ENCODE data around the gene TBCD.

DNA sequence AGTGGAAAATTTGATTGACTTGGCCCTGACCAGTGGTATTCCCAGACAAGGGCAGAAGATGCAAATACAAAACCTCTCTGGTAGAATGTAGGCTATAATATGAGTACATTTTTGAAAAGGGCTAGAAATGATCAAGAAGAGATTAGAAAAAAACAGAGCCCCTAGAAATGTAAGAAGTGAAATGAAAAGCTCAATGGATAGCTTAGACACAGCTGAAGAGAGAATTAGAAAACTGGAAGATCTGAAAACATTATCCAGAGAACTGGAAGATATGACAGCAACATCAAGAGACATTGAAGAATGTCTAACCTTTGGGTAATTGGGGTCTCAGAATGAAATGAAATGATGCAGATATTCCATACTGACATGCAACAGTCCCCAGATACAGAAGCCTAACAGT lies 193.1 kb downstream of the TBCD start:
- no peak for TF ChIP-seq SUZ12 (IDR thresholded peaks at IDR 0.05)
- no peak for TF ChIP-seq CTBP1 (IDR thresholded peaks at IDR 0.05; ENCODE audit: borderline replicate concordance)
- TF ChIP-seq TARDBP (IDR thresholded peaks at IDR 0.05): no peak
- no peak for TF ChIP-seq LEF1 (IDR thresholded peaks at IDR 0.05; ENCODE audit: borderline replicate concordance)
- no peak for TF ChIP-seq SP1 (IDR thresholded peaks at IDR 0.05)
- no peak for TF ChIP-seq L3MBTL2 (conservative IDR thresholded peaks at IDR 0.05)
- TF ChIP-seq, protein P1, sequence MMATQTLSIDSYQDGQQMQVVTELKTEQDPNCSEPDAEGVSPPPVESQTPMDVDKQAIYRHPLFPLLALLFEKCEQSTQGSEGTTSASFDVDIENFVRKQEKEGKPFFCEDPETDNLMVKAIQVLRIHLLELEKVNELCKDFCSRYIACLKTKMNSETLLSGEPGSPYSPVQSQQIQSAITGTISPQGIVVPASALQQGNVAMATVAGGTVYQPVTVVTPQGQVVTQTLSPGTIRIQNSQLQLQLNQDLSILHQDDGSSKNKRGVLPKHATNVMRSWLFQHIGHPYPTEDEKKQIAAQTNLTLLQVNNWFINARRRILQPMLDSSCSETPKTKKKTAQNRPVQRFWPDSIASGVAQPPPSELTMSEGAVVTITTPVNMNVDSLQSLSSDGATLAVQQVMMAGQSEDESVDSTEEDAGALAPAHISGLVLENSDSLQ (IDR thresholded peaks at IDR 0.05): no peak
- no peak for TF ChIP-seq FOXM1 (IDR thresholded peaks at IDR 0.05; ENCODE audit: borderline replicate concordance)
- no peak for TF ChIP-seq ZNF384 (IDR thresholded peaks at IDR 0.05)
- no peak for TF ChIP-seq BHLHE40 (IDR thresholded peaks at IDR 0.05; ENCODE audit: borderline replicate concordance)
- TF ChIP-seq FOXA1 (IDR thresholded peaks at IDR 0.05): no peak
- no peak for TF ChIP-seq NFRKB (IDR thresholded peaks at IDR 0.05)
- no peak for TF ChIP-seq FOXK2 (IDR thresholded peaks at IDR 0.05)
- no peak for TF ChIP-seq ELF4 (IDR thresholded peaks at IDR 0.05)

Measured in HEK293T (cell line).